ENCODE measurements around the gene CASZ1. TPM values are rescaled to one million over a fixed set of nuclear protein-coding genes. Genes with fewer than 3 reads are reported as not detected.

Gene CASZ1
- total and polyA plus RNA-seq, 2 experiments from 2014 or later = 3.6 to 6.9 TPM

DNA sequence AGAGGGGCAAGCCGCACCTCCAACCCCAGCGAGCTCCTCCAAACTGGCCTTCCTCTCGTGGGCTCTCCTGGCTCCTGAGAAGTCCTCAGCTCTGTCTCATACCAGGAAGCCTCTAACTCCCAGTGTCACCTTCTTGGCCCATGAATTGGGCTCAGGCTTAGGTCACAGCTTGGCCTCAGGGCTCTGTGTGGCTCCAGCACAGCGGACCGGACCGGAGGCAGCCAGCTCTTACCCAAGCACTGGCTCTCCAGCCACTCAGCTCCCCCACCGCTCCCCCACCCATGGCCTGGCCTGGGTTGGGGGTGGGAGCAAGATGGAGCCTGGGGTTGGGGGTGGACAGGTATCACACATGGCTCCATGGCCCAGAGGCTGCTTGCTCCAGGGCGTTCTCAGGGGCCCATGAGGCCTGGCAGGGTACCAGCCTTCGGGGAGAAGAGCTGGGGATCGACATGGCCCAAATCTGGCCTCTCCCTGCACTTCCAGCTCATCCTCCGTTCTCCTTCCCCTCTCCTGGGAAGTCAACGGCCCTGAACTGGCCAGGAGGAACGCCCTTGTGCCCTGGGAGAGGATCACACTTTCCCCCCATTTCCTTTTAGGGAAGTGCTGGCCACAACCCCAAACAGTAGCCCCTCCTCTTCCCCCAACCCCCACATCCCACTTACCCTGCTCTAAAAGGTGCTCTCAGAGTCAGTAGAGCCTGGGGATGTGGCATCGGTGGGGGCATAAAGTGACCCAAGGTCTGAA lies 97.5 kb downstream of the CASZ1 start:
- TF ChIP-seq EZH2 (IDR thresholded peaks at IDR 0.05; ENCODE audit: borderline replicate concordance) = no peak
- TF ChIP-seq, protein P1, sequence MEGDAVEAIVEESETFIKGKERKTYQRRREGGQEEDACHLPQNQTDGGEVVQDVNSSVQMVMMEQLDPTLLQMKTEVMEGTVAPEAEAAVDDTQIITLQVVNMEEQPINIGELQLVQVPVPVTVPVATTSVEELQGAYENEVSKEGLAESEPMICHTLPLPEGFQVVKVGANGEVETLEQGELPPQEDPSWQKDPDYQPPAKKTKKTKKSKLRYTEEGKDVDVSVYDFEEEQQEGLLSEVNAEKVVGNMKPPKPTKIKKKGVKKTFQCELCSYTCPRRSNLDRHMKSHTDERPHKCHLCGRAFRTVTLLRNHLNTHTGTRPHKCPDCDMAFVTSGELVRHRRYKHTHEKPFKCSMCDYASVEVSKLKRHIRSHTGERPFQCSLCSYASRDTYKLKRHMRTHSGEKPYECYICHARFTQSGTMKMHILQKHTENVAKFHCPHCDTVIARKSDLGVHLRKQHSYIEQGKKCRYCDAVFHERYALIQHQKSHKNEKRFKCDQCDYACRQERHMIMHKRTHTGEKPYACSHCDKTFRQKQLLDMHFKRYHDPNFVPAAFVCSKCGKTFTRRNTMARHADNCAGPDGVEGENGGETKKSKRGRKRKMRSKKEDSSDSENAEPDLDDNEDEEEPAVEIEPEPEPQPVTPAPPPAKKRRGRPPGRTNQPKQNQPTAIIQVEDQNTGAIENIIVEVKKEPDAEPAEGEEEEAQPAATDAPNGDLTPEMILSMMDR (IDR thresholded peaks at IDR 0.05; ENCODE audit: poor library complexity) = no peak
- TF ChIP-seq EZH2phosphoT487 (IDR thresholded peaks at IDR 0.05; ENCODE audit: low read depth, severe bottlenecking, unreplicated experiment) = no peak
- no peak overlapping the region for H3K27ac ChIP-seq

DNA sequence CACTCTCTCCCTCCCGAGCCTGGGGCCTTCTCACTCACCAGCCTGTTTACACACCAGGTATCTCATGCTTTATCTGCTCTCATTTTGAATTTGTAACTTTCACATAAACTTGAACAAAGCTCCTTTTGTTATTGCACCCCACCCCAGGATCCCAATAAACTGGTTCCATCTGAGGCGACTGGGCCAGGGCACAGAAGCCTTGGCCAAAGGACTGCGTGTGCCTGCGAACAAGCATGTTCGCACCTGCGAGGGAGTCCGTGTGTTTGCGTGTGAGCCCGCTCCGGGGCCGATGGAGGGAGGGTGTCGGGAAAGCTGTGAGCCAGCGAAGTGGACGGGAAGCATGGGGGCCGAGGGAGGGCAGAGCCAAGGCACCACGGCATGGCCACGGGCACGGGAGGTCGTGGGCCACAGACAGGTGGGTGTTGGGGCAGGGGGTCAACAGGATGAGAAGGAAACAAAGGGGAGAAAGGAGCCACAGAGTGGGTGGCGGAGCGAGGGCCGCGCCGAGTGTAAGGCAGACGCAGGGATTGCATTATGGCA lies 98.8 kb downstream of the CASZ1 start:
- H3K4me3 ChIP-seq = no peak overlapping the region
- peaks cover 8% of the 10 kb centered on the region for H3K79me2 ChIP-seq
- peaks cover 2% of the 10 kb centered on the region for H3K4me1 ChIP-seq (ENCODE audit: insufficient read depth)
- no peak overlapping the region for H3K27ac ChIP-seq
- H2AFZ ChIP-seq = no peak overlapping the region
- H3K9me2 ChIP-seq (replicated peaks; ENCODE audit: insufficient read depth) = no peaks in the 10 kb centered on the region
- TF ChIP-seq EZH2 (IDR thresholded peaks at IDR 0.05; ENCODE audit: borderline replicate concordance) = no peak
- no peak for TF ChIP-seq EZH2phosphoT487 (IDR thresholded peaks at IDR 0.05; ENCODE audit: low read depth, severe bottlenecking, unreplicated experiment)
- TF ChIP-seq, protein P1 (IDR thresholded peaks at IDR 0.05; ENCODE audit: poor library complexity) = no peak
- H4K20me1 ChIP-seq (ENCODE audit: insufficient read depth, poor library complexity, severe bottlenecking) = no peaks in the 10 kb centered on the region
- H3K36me3 ChIP-seq (replicated peaks; ENCODE audit: insufficient read depth, low read depth) = no peaks in the 10 kb centered on the region
- H3K4me2 ChIP-seq = no peak overlapping the region
- WGBS (ENCODE audit: low lambda C conversion rate, missing lambda C conversion rate) = 91% methylated on average over 23 of the region's 25 CpGs
- peaks cover 4% of the 10 kb centered on the region for H3K27me3 ChIP-seq
- H3K9me3 ChIP-seq (ENCODE audit: low read depth) = no peaks in the 10 kb centered on the region
- no peak for DNase-seq (ENCODE audit: low spot score)

More for the DNA sequence above, 97.5 kb downstream of the CASZ1 start:
- Histone ChIP-seq H3K27me3 (peaks cover 8% of the 10 kb centered on the region), H3K4me1 (ENCODE audit: insufficient read depth) (no peaks in the 10 kb centered on the region), H3K79me2 (no peaks in the 10 kb centered on the region), H3K36me3 (replicated peaks; ENCODE audit: insufficient read depth, low read depth) (no peaks in the 10 kb centered on the region), H3K4me2 (no peak overlapping the region), H3K9me2 (replicated peaks; ENCODE audit: insufficient read depth) (no peaks in the 10 kb centered on the region), H3K9me3 (ENCODE audit: low read depth) (no peaks in the 10 kb centered on the region), H4K20me1 (ENCODE audit: insufficient read depth, poor library complexity, severe bottlenecking) (no peaks in the 10 kb centered on the region), H3K4me3 (no peak overlapping the region), H2AFZ (no peak overlapping the region)
- no peak for DNase-seq (ENCODE audit: low spot score)
- WGBS (ENCODE audit: low lambda C conversion rate, missing lambda C conversion rate) = 87% methylated on average over 14 of the region's 14 CpGs

DNA sequence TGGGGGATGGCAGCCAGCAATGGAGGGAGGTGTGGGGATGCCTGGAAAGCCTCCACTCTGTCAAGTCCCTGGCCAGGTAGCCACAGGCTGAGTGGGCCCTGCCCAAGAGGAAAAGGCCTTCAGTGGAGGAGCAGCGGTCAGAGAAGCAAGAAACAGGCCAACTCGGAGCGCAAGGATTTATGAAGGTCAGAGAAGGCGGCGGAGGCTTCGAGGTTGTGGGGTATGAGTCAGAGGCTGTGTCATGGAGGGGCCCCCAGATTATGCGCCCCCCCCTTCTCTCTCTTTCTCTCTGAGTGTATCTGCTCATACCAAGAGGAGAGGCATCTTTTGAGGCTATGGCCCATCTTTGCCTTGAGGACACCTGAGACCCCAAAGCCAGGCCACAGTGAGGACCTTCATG lies 99.5 kb downstream of the CASZ1 start:
- Histone ChIP-seq H4K20me1 (ENCODE audit: insufficient read depth, poor library complexity, severe bottlenecking) (no peaks in the 10 kb centered on the region), H3K9me2 (replicated peaks; ENCODE audit: insufficient read depth) (no peaks in the 10 kb centered on the region), H3K27ac (no peak overlapping the region), H3K79me2 (peaks cover 10% of the 10 kb centered on the region), H3K4me1 (ENCODE audit: insufficient read depth) (peaks cover 9% of the 10 kb centered on the region), H3K36me3 (replicated peaks; ENCODE audit: insufficient read depth, low read depth) (no peaks in the 10 kb centered on the region), H3K4me2 (no peak overlapping the region), H2AFZ (no peak overlapping the region), H3K27me3 (no peaks in the 10 kb centered on the region), H3K4me3 (no peak overlapping the region), H3K9me3 (ENCODE audit: low read depth) (no peaks in the 10 kb centered on the region)
- TF ChIP-seq EZH2phosphoT487 (IDR thresholded peaks at IDR 0.05; ENCODE audit: low read depth, severe bottlenecking, unreplicated experiment) (no peak), EZH2 (IDR thresholded peaks at IDR 0.05; ENCODE audit: borderline replicate concordance) (no peak)
- TF ChIP-seq, protein P1 (IDR thresholded peaks at IDR 0.05; ENCODE audit: poor library complexity) = no peak
- WGBS (ENCODE audit: low lambda C conversion rate, missing lambda C conversion rate) = 91% methylated on average over 7 of the region's 7 CpGs
- no peak for DNase-seq (ENCODE audit: low spot score)

Data from hepatocyte (in vitro differentiated cells).